HepG2 (cell line): ENCODE results near the gene HBM. TPM values are rescaled to one million over a fixed set of nuclear protein-coding genes. Genes with fewer than 3 reads are reported as not detected.

Experiments used
- ATAC-seq: fragments of 200-7000 bp; cut with Tn5 transposase; 3 replicates; pipeline ENCODE4 v1.9.1; 2020; ENCODE audit warnings: mild to moderate bottlenecking, moderate library complexity
- Bru-seq: library from RNA; stranded (reverse); fragments of 400-500 nt; gene quantifications from one replicate; lab custom pipeline; 2021; lab: Mats Ljungman, UMichigan
- BruChase-seq, 2 experiments: library from RNA; stranded (reverse); fragments of 400-500 nt; gene quantifications; one replicate each; lab custom pipeline; 2021; lab: Mats Ljungman, UMichigan
- BruUV-seq: library from RNA; stranded (reverse); fragments of 400-500 nt; replicated peaks from 2 replicates; lab custom pipeline; 2021; lab: Mats Ljungman, UMichigan
- CTCF ChIA-PET: fragments of 300-600 bp; formaldehyde crosslinking; extraction: SDS; loops from one replicate; lab custom pipeline; 2021; ENCODE audit warnings: low total read pairs, inconsistent platforms, low intra/inter-chr PET ratio; lab: Yijun Ruan, JAX
- POLR2A ChIA-PET: fragments of 350-600 bp; sonication (Branson Sonifier 250); formaldehyde crosslinking; loops from one replicate; lab custom pipeline; 2020; ENCODE audit warnings: antibody characterized with exemption, inconsistent platforms; lab: Yijun Ruan, JAX
- DNase-seq: peaks from one replicate; pipeline ENCODE4 v3.0.0-alpha.2; 2015; ENCODE audit warnings: low spot score
- FAIRE-seq: peaks from 3 replicates; lab custom pipeline; 2011; peaks lifted over from hg19 to GRCh38; lab: Jason Lieb, UNC
- H2AFZ ChIP-seq: one replicate; pipeline ENCODE4 v1.6.1; 2011; ENCODE audit warnings: low read length, inconsistent platforms
- H3K27ac ChIP-seq: fragments of 300-600 bp; 3 replicates; pipeline ENCODE4 v1.8.0; 2011; ENCODE audit warnings: mixed run types, mild to moderate bottlenecking, mixed read lengths, low read length, inconsistent platforms; ENCODE audit not compliant: insufficient read depth; ENCODE audit errors: extremely low read length
- H3K27me3 ChIP-seq, 2 experiments: fragments of 200-600 bp in 1 of 2; 2 replicates in 1 of 2; 3 replicates in 1 of 2; pipeline versions ENCODE4 v1.6.0 to v1.8.0; 2011; ENCODE audit warnings: low read length in 2 of 2, mild to moderate bottlenecking in 2 of 2, moderate library complexity in 2 of 2, inconsistent platforms in 1 of 2; ENCODE audit not compliant: insufficient read depth in 2 of 2, control insufficient read depth in 1 of 2
- H3K36me3 ChIP-seq, 2 experiments: fragments of 200-600 bp in 1 of 2; replicated peaks in 1 of 2; 2 replicates in 1 of 2; 3 replicates in 1 of 2; pipeline versions ENCODE4 v1.5.1 to v1.8.0; 2011; ENCODE audit warnings: low read length in 2 of 2, inconsistent platforms in 1 of 2; ENCODE audit not compliant: insufficient read depth in 2 of 2, control insufficient read depth in 1 of 2
- H3K4me1 ChIP-seq: 2 replicates; pipeline ENCODE4 v1.5.1; 2012; ENCODE audit warnings: low read length, inconsistent platforms; ENCODE audit not compliant: insufficient read depth
- H3K4me2 ChIP-seq: 2 replicates; pipeline ENCODE4 v1.6.0; 2011; ENCODE audit warnings: low read depth, low read length, inconsistent platforms
- H3K4me3 ChIP-seq, 3 experiments: fragments of 200-600 bp in 1 of 3; sonication (generic), shearing (Covaris generic) in 1 of 3; replicated peaks in 1 of 3; 2 replicates each; pipeline ENCODE4 v1.5.1; 2011 to 2016; ENCODE audit warnings: low read length in 3 of 3, inconsistent platforms in 2 of 3, low read depth in 2 of 3, mild to moderate bottlenecking in 2 of 3, control low read depth in 1 of 3, mixed read lengths in 1 of 3; ENCODE audit not compliant: insufficient read depth in 1 of 3
- H3K79me2 ChIP-seq: one replicate; pipeline ENCODE4 v1.6.1; 2011; ENCODE audit warnings: low read length, inconsistent platforms; ENCODE audit not compliant: insufficient read depth
- H3K9ac ChIP-seq: 2 replicates; pipeline ENCODE4 v1.6.0; 2011; ENCODE audit warnings: mild to moderate bottlenecking, low read depth, low read length, inconsistent platforms; ENCODE audit not compliant: insufficient read depth
- H3K9me3 ChIP-seq: 2 replicates; pipeline ENCODE4 v1.5.1; 2012; ENCODE audit warnings: mild to moderate bottlenecking, low read length
- H4K20me1 ChIP-seq: 2 replicates; pipeline ENCODE4 v1.6.0; 2011; ENCODE audit warnings: inconsistent platforms, mild to moderate bottlenecking, low read length, moderate library complexity; ENCODE audit not compliant: insufficient read depth
- EZH2 ChIP-seq: conservative IDR thresholded peaks from 2 replicates; pipeline ENCODE4 v1.6.1; 2012; ENCODE audit warnings: mild to moderate bottlenecking, low read depth, low read length, moderate library complexity
- FOXA1 ChIP-seq, 2 experiments: fragments of 450-650 bp in 1 of 2; sonication (generic) in 1 of 2; formaldehyde crosslinking in 1 of 2; IDR thresholded peaks; 2 replicates each; pipeline versions ENCODE4 v1.4.0 to v1.6.1; 2016 to 2020; ENCODE audit warnings: missing genetic modification reagents in 1 of 2
- GLMP ChIP-seq: sonication (generic); formaldehyde crosslinking; IDR thresholded peaks from 2 replicates; pipeline ENCODE4 v1.9.0; 2021; ENCODE audit warnings: missing genetic modification reagents, mild to moderate bottlenecking, borderline replicate concordance
- ISX ChIP-seq: sonication (generic); formaldehyde crosslinking; conservative IDR thresholded peaks from 2 replicates; pipeline ENCODE4 v1.5.0; 2020; ENCODE audit warnings: missing genetic modification reagents
- JUNB ChIP-seq: sonication (generic); formaldehyde crosslinking; IDR thresholded peaks from 2 replicates; pipeline ENCODE4 v1.8.0; 2022; ENCODE audit warnings: missing genetic modification reagents, mild to moderate bottlenecking, borderline replicate concordance
- KDM5B ChIP-seq: sonication (generic); formaldehyde crosslinking; IDR thresholded peaks from 2 replicates; pipeline ENCODE4 v1.4.0; 2020; ENCODE audit warnings: missing genetic modification reagents, mild to moderate bottlenecking, borderline replicate concordance
- MTF2 ChIP-seq: sonication (generic); formaldehyde crosslinking; IDR thresholded peaks from 2 replicates; pipeline ENCODE4 v1.5.0; 2020; ENCODE audit warnings: missing genetic modification reagents, borderline replicate concordance
- NKX3-1 ChIP-seq: sonication (generic); formaldehyde crosslinking; IDR thresholded peaks from 2 replicates; pipeline ENCODE4 v1.5.0; 2020; ENCODE audit warnings: missing genetic modification reagents
- SMAD9 ChIP-seq: sonication (generic); formaldehyde crosslinking; IDR thresholded peaks from 2 replicates; pipeline ENCODE4 v1.5.1; 2020; ENCODE audit warnings: mild to moderate bottlenecking, missing genetic modification reagents
- ZBTB39 ChIP-seq: sonication (generic); formaldehyde crosslinking; IDR thresholded peaks from 2 replicates; pipeline ENCODE4 v1.5.0; 2020; ENCODE audit warnings: missing genetic modification reagents
- ZNF451 ChIP-seq: sonication (generic); formaldehyde crosslinking; IDR thresholded peaks from 2 replicates; pipeline ENCODE4 v1.5.0; 2020; ENCODE audit warnings: mild to moderate bottlenecking, missing genetic modification reagents
- ZNF496 ChIP-seq: sonication (generic); formaldehyde crosslinking; IDR thresholded peaks from 2 replicates; pipeline ENCODE4 v1.8.1; 2023; ENCODE audit warnings: mild to moderate bottlenecking, moderate library complexity, missing genetic modification reagents; ENCODE audit not compliant: insufficient replicate concordance
- WGBS: methylation state at CpG from one replicate; pipeline ENCODE4 v1.1.6; 2017; ENCODE audit warnings: low lambda C conversion rate; 5-methylcytosine and 5-hydroxymethylcytosine counted together
- in situ Hi-C: cut with HindIII; loops from 2 replicates; pipeline ENCODE4 v1.10.0; 2017; ENCODE audit warnings: low pct_unique_long_range_greater_than_20kb; ENCODE audit not compliant: extremely low pct_ligation_motif_present
- intact Hi-C: fragments of 100-400 bp; cut with micrococcal nuclease; formaldehyde crosslinking; loops from one replicate; pipeline ENCODE4 v1.10.0; 2022; ENCODE audit not compliant: unreplicated experiment
- long read RNA-seq, 2 experiments: library from RNA in 1 of 2; library from polyadenylated mRNA in 1 of 2; stranded (forward) in 1 of 2; unstranded in 1 of 2; transcript quantifications; one replicate each; pipeline ENCODE4 v2.0.0, GENCODE V29; 2019 to 2022
- polyA minus RNA-seq, 3 experiments: library from RNA; depleted of rRNA, polyadenylated mRNA; stranded (reverse); fragments of >200 nt; gene quantifications; 2 replicates each; pipeline ENCODE4 v1.2.3, GENCODE V29; 2011; ENCODE audit warnings: low replicate concordance in 1 of 3
- polyA plus RNA-seq, 8 experiments: library from polyadenylated mRNA; depleted of rRNA in 3 of 8; stranded (reverse) in 7 of 8; unstranded in 1 of 8; fragments of >200 nt; fragmentation: Illumina TruSeq in 4 of 8; extraction: Trizol in 4 of 8; gene quantifications; 2 replicates each; pipeline versions ENCODE4 v1.2.1 to v1.2.3, GENCODE V29; 2011 to 2016; ENCODE audit warnings: low read depth in 4 of 8, missing spikeins in 1 of 8, mixed read lengths in 1 of 8; ENCODE audit not compliant: insufficient read depth in 1 of 8
- total RNA-seq, 5 experiments: library from RNA; depleted of rRNA; stranded (reverse); fragments of >200 nt; fragmentation: Illumina TruSeq; extraction: Trizol; gene quantifications; 2 replicates each; pipeline ENCODE4 v1.2.3, GENCODE V29; 2016; ENCODE audit warnings: low read depth in 1 of 5

Gene HBM
- total RNA-seq (2016; rRNA removed; fragmentation: Illumina TruSeq; extraction: Trizol) (not detected in 2 replicates), polyA plus RNA-seq (2011; rRNA removed) (0.69 TPM in 1 of 2 replicates, not detected in the other), polyA minus RNA-seq (2011; rRNA and poly(A)+ RNA removed; ENCODE audit: low replicate concordance) (not detected in 2 replicates), Bru-seq, nascent RNA (not detected), BruChase-seq, experiment 1, labeled RNA remaining after a 6-hour chase (not detected), BruChase-seq, experiment 2, labeled RNA remaining after a 2-hour chase (percentile 0 among the genes with signal in this experiment)
- total RNA-seq (2016; cell fraction: cytosol; rRNA removed; fragmentation: Illumina TruSeq; extraction: Trizol; ENCODE audit: low read depth), result not detected in 2 replicates
- total RNA-seq (2016; cell fraction: insoluble cytoplasmic fraction; rRNA removed; fragmentation: Illumina TruSeq; extraction: Trizol), result not detected in 2 replicates
- total RNA-seq (2016; cell fraction: membrane; rRNA removed; fragmentation: Illumina TruSeq; extraction: Trizol), result not detected in 2 replicates
- total RNA-seq (2016; cell fraction: nucleus; rRNA removed; fragmentation: Illumina TruSeq; extraction: Trizol), result not detected in 2 replicates
- 0.27 and 0.33 TPM in 2 replicates for polyA plus RNA-seq (2011; cell fraction: cytosol; rRNA removed)
- polyA plus RNA-seq (2011; cell fraction: nucleus; rRNA removed), result 0.57 TPM in 1 of 2 replicates, not detected in the other
- 0.59 TPM in 1 of 2 replicates, not detected in the other for polyA plus RNA-seq (2012)
- not detected in 2 replicates for polyA plus RNA-seq (2016; cell fraction: cytosol; fragmentation: Illumina TruSeq; extraction: Trizol; ENCODE audit: low read depth)
- not detected in 2 replicates for polyA plus RNA-seq (2016; cell fraction: insoluble cytoplasmic fraction; fragmentation: Illumina TruSeq; extraction: Trizol; ENCODE audit: low read depth)
- polyA plus RNA-seq (2016; cell fraction: membrane; fragmentation: Illumina TruSeq; extraction: Trizol; ENCODE audit: low read depth), result not detected in 2 replicates
- not detected in 2 replicates for polyA plus RNA-seq (2016; cell fraction: nucleus; fragmentation: Illumina TruSeq; extraction: Trizol; ENCODE audit: insufficient read depth, low read depth)
- not detected in 2 replicates for polyA minus RNA-seq (2011; cell fraction: cytosol; rRNA and poly(A)+ RNA removed)
- not detected in 2 replicates for polyA minus RNA-seq (2011; cell fraction: nucleus; rRNA and poly(A)+ RNA removed)
- long read RNA-seq, experiment 1, result 0 reads
- long read RNA-seq, experiment 2, partial matches to known transcripts, result 0 of 2 reads
- long read RNA-seq, experiment 2, other reads (novel, unspliced or antisense), result 2 of 2 reads

- peak within 1 kb of the TSS; percentile 51 for H3K4me2 ChIP-seq
- ChIA-PET CTCF (no interaction called here), POLR2A (no interaction called here)
- ATAC-seq (no peak), DNase-seq (no peak), FAIRE-seq (no peak)
- BruUV-seq, result no TSS peak
- peaks cover 38% of the 10 kb centered on the region for H3K4me1 ChIP-seq
- peak within 1 kb of the TSS in 2 of 3 experiments; percentile 20 to 54; a peak in 1 of 6 replicates for H3K4me3 ChIP-seq
- H3K27ac ChIP-seq, result no peak within 1 kb of the TSS
- H3K27me3 ChIP-seq, result peaks cover 23 to 58% of the 10 kb centered on the region in 2 experiments
- intact Hi-C loops, result no loop called here
- no peaks in the 10 kb centered on the region for H3K79me2 ChIP-seq
- WGBS, result 6% methylated on average over 32 of the region's 75 CpGs
- no peak within 1 kb of the TSS for H3K9ac ChIP-seq
- H3K36me3 ChIP-seq, result no peaks in the 10 kb centered on the region
- H2AFZ ChIP-seq, result no peak within 1 kb of the TSS
- TF ChIP-seq MTF2 (CRISPR knock-in tag) (peak; percentile 31; the same call in 1 of the 2 replicates), EZH2 (peak; percentile 81), NKX3-1 (CRISPR knock-in tag) (no peak), ZBTB39 (CRISPR knock-in tag) (no peak), GLMP (CRISPR knock-in tag) (no peak), FOXA1 (IDR thresholded peaks at IDR 0.05) (no peak), FOXA1 (CRISPR knock-in tag; IDR thresholded peaks at IDR 0.05) (no peak), ISX (no peak), JUNB (CRISPR knock-in tag) (no peak), SMAD9 (CRISPR knock-in tag) (no peak), KDM5B (CRISPR knock-in tag) (0 out of 2 replicates have a peak, but pooled peaks have one; percentile 37), ZNF496 (no peak), ZNF451 (CRISPR knock-in tag) (no peak)
- in situ Hi-C loops, result no loop called here
- H3K9me3 ChIP-seq, result no peaks in the 10 kb centered on the region
- H4K20me1 ChIP-seq, result peaks cover 3% of the 10 kb centered on the region; the same call in 1 of the 2 replicates
These were observed at the start of gene HBM for GRCh38 chr16:165539-166374. TSS of gene HBM (plus strand) at chr16:165978. CDS start at chr16:165998, 20 bp downstream.
